Skeletal muscle tissue (tissue), 5 donors: ENCODE data around the gene NCOA4. TPM values are rescaled to one million over a fixed set of nuclear protein-coding genes. Genes with fewer than 3 reads are reported as not detected.
"Not testable (repeated sequence)": the region's sequence is repeated elsewhere in the genome, so short reads cannot be mapped to it uniquely, and the experiment has no call there.

Experiments used
- H3K27ac ChIP-seq: one replicate; pipeline ENCODE4 v1.7.0; 2013; ENCODE audit warnings: mild to moderate bottlenecking, low read depth, low read length, inconsistent platforms
- H3K27me3 ChIP-seq, 3 donors: one replicate each; pipeline ENCODE4 v1.7.0; 2013; ENCODE audit warnings: low read length in 3 of 3; ENCODE audit not compliant: control insufficient read depth in 3 of 3, insufficient read depth in 3 of 3
- H3K36me3 ChIP-seq, 3 donors: one replicate each; pipeline ENCODE4 v1.7.0; 2013; ENCODE audit warnings: low read length in 3 of 3; ENCODE audit not compliant: control insufficient read depth in 3 of 3, insufficient read depth in 3 of 3
- H3K4me1 ChIP-seq, 3 donors: one replicate each; pipeline ENCODE4 v1.7.0; 2013; ENCODE audit warnings: low read length in 3 of 3, mild to moderate bottlenecking in 3 of 3; ENCODE audit not compliant: control insufficient read depth in 3 of 3, insufficient read depth in 3 of 3
- H3K4me3 ChIP-seq, 3 donors: one replicate each; pipeline ENCODE4 v1.7.0; 2013; ENCODE audit warnings: low read length in 3 of 3
- H3K9ac ChIP-seq, 3 donors: one replicate each; pipeline ENCODE4 v1.7.0; 2013; ENCODE audit warnings: low read length in 3 of 3, mild to moderate bottlenecking in 3 of 3, moderate library complexity in 2 of 3, low read depth in 1 of 3
- H3K9me3 ChIP-seq, 3 donors: one replicate each; pipeline ENCODE4 v1.7.0; 2013; ENCODE audit warnings: low read length in 3 of 3; ENCODE audit not compliant: control insufficient read depth in 3 of 3
- small RNA-seq: library from RNA; depleted of rRNA; stranded (forward); fragments of <200 nt; gene quantifications from one replicate; pipeline ENCODE3, GENCODE V24; 2014
- total RNA-seq: library from RNA; depleted of rRNA; stranded (reverse); fragments of >200 nt; gene quantifications from one replicate; pipeline ENCODE4 v1.2.3, GENCODE V29; 2014
- donor health status: Osteomylitis.

The NCOA4 gene
- total RNA-seq, 1 donor from 2014 or later, result 338 TPM

DNA sequence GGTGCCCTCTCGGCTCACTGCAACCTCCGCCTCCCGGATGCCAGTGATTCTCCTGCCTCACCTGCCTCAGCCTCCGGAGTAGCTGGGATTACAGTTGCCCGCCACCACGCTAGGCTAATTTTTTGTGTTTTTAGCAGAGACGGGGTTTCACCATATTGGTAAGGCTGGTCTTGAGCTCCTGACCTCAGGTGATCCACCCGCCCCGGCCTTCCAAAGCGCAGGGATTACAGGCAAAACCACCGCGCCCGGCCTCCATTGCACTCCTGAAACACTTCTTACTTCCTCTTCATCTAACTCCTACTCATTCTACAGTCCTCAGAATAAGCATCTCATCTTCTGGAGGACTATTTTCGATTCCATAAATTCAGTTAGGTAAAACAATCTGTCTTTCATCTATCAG is 59.4 kb downstream of the NCOA4 start:
- not testable (repeated sequence) for H3K9me3 ChIP-seq, H3K27me3 ChIP-seq, H3K36me3 ChIP-seq, H3K27ac ChIP-seq
- H3K9ac ChIP-seq, result peak overlapping the region in 1 of 3 donors; percentile 86
- peaks cover 6 to 17% (median 9%) of the 10 kb centered on the region in 3 donors for H3K4me1 ChIP-seq
- H3K4me3 ChIP-seq, result peak overlapping the region; percentile 80 to 86 (median 81)

DNA sequence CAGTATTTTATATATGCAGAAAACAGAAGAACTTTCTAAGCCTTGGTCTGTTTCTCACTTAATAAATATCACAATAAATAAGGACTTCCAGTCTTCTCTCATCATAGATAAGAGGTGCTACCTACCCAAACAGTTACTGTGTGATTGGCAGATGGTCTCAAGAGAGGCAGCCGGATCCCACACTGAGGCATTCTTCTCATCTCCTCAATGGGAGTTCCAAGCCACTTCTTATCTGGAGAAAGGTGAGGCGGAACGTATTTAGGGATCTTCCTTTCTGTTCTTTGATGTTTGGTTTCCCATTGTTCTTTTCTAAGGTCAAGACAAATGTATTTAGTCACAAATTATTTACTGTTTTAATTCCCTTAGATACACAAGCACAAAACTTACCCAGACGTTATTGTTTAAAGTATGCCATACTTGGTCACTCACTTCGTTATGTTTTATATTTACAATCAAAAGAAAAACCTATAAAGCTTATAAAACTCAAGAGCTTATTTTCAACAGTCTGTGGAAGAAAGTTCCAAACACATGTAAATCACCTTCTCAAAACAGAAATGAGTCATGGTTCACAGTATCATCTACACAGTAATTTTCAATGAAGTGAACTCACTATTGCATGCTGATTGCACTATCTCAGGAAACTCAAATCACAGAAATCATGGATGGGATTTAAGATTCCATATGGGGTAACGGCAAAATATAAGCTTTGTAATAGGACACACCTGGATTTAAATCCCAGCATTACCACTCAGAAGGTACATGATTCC is 67.6 kb downstream of the NCOA4 start:
- H3K36me3 ChIP-seq, H3K9ac ChIP-seq, H3K4me3 ChIP-seq, H3K4me1 ChIP-seq, H3K27me3 ChIP-seq, H3K27ac ChIP-seq, H3K9me3 ChIP-seq: not testable (repeated sequence)

DNA sequence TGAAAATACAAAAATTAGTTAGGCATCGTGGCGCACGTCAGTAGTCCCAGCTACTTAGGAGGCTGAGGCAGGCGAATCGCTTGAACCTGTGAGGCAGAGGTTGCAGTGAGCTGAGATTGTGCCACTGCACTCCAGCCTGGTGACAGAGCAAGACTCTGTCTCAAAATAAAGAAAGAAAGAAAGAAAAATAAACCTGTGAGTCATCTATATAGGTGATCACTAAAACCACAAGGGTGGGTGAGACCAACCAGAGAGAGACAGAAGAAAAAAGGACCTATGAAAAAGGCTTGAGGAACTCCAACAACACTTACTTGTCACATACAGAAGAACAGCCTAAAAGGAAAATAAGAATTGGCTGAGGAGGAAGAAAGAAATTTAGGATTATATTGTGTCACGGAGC is 72.5 kb downstream of the NCOA4 start:
- H3K36me3 ChIP-seq, result not testable (repeated sequence)

DNA sequence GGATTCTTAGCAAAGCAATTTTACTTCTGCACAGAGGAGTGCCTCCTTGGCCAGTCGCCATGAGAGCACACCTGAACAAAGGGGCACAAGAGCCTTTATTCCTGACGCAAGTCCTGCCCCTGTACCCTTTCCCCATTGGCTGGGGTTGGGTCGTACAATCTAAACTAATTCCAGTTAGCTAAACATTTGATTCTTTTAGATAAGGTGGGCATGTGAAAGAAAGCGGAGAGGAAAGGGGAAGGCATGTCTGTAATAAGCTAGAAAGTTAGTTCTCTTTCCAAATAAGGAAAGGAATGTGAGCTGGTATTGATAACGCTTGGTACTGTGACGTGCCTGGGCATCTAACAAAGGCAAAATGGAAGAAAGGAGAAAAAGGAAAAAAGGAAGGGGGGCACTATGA is 73.8 kb downstream of the NCOA4 start:
- not testable (repeated sequence) for H3K36me3 ChIP-seq, H3K4me3 ChIP-seq, H3K4me1 ChIP-seq, H3K27me3 ChIP-seq, H3K9ac ChIP-seq, H3K27ac ChIP-seq, H3K9me3 ChIP-seq

More for the DNA sequence above, 72.5 kb downstream of the NCOA4 start:
- H3K9me3 ChIP-seq, H3K27ac ChIP-seq, H3K27me3 ChIP-seq, H3K4me3 ChIP-seq, H3K9ac ChIP-seq, H3K4me1 ChIP-seq: not testable (repeated sequence)

Small RNA genes lying within 50 kb of the gene (small RNA-seq; reads per million reads assigned to genes)
- gene SNORA74C-1, result not detected

Other genes starting within 250 kb of the NCOA4 start
- gene AGAP4, start 183.1 kb downstream of the NCOA4 start, total RNA-seq, result 14.6 TPM
- gene TIMM23, start 58.1 kb downstream of the NCOA4 start, total RNA-seq, result 61.6 TPM
- gene MSMB, start 15.6 kb upstream of the NCOA4 start, total RNA-seq, result not detected